IMR-90 (cell line): ENCODE results near the gene GRHL3. TPM values are rescaled to one million over a fixed set of nuclear protein-coding genes. Genes with fewer than 3 reads are reported as not detected.

Source experiments
- ATAC-seq: fragments of 200-7000 bp; cut with Tn5 transposase; 2 replicates; pipeline ENCODE4 v1.9.1; 2020; ENCODE audit warnings: low read depth, mild to moderate bottlenecking, moderate library complexity
- BruUV-seq: library from RNA; stranded (reverse); fragments of 400-500 nt; replicated peaks from 2 replicates; lab custom pipeline; 2021; lab: Mats Ljungman, UMichigan
- CTCF ChIA-PET: fragments of 300-600 bp; formaldehyde crosslinking; extraction: SDS; loops from one replicate; lab custom pipeline; 2021; ENCODE audit warnings: antibody characterized with exemption; lab: Yijun Ruan, JAX
- POLR2A ChIA-PET: fragments of 300-600 bp; sonication (Branson Sonifier 250); formaldehyde crosslinking; loops from one replicate; lab custom pipeline; 2022; ENCODE audit warnings: antibody characterized with exemption; ENCODE audit not compliant: unreplicated experiment; lab: Charles Lee
- DNase-seq: peaks from one replicate; pipeline ENCODE4 v3.0.0; 2013
- H2AFZ ChIP-seq: replicated peaks from 2 replicates; pipeline ENCODE3; 2013; ENCODE audit warnings: low read length, mild to moderate bottlenecking; ENCODE audit not compliant: poor library complexity
- H2AK5ac ChIP-seq: 2 replicates; pipeline ENCODE4 v1.6.1; 2013; ENCODE audit warnings: low read depth, low read length, inconsistent platforms
- H2AK9ac ChIP-seq: replicated peaks from 2 replicates; pipeline ENCODE3; 2013; ENCODE audit warnings: mild to moderate bottlenecking, low read depth, low read length, moderate library complexity; ENCODE audit not compliant: poor library complexity
- H2BK120ac ChIP-seq: 2 replicates; pipeline ENCODE4 v1.6.1; 2013; ENCODE audit warnings: low read depth, low read length, inconsistent platforms
- H2BK15ac ChIP-seq: 3 replicates; pipeline ENCODE4 v1.6.1; 2013; ENCODE audit warnings: low read depth, low read length, inconsistent platforms
- H2BK20ac ChIP-seq: 2 replicates; pipeline ENCODE4 v1.6.1; 2013; ENCODE audit warnings: low read depth, mild to moderate bottlenecking, inconsistent platforms, low read length, moderate library complexity
- H2BK5ac ChIP-seq: 2 replicates; pipeline ENCODE4 v1.6.1; 2013; ENCODE audit warnings: mild to moderate bottlenecking, low read depth, low read length, inconsistent platforms; ENCODE audit not compliant: poor library complexity, severe bottlenecking
- H3K14ac ChIP-seq: replicated peaks from 2 replicates; pipeline ENCODE4 v1.6.1; 2013; ENCODE audit warnings: low read depth, low read length, inconsistent platforms
- H3K18ac ChIP-seq: 2 replicates; pipeline ENCODE4 v1.6.1; 2013; ENCODE audit warnings: low read depth, low read length, control low read depth
- H3K23ac ChIP-seq: 2 replicates; pipeline ENCODE4 v1.6.1; 2013; ENCODE audit warnings: low read depth, low read length, inconsistent platforms
- H3K27ac ChIP-seq: 2 replicates; pipeline ENCODE4 v1.5.1; 2013; ENCODE audit warnings: mild to moderate bottlenecking, control low read depth, low read length; ENCODE audit not compliant: insufficient read depth
- H3K27me3 ChIP-seq: 2 replicates; pipeline ENCODE4 v1.6.1; 2013; ENCODE audit warnings: low read length; ENCODE audit not compliant: control insufficient read depth, insufficient read depth
- H3K36me3 ChIP-seq: 2 replicates; pipeline ENCODE4 v1.6.1; 2013; ENCODE audit warnings: low read length, mixed read lengths; ENCODE audit not compliant: control insufficient read depth, insufficient read depth
- H3K4ac ChIP-seq: 2 replicates; pipeline ENCODE4 v1.6.1; 2013; ENCODE audit warnings: low read depth, low read length, inconsistent platforms
- H3K4me1 ChIP-seq: 2 replicates; pipeline ENCODE4 v1.6.1; 2013; ENCODE audit warnings: low read length, mixed read lengths; ENCODE audit not compliant: control insufficient read depth, insufficient read depth
- H3K4me2 ChIP-seq: 2 replicates; pipeline ENCODE4 v1.6.1; 2013; ENCODE audit warnings: low read depth, mild to moderate bottlenecking, control low read depth, low read length, moderate library complexity
- H3K4me3 ChIP-seq: 2 replicates; pipeline ENCODE4 v1.5.1; 2013; ENCODE audit warnings: low read depth, mild to moderate bottlenecking, control low read depth, low read length, moderate library complexity; ENCODE audit not compliant: insufficient read depth
- H3K56ac ChIP-seq: 2 replicates; pipeline ENCODE4 v1.6.1; 2013; ENCODE audit warnings: low read length, inconsistent platforms; ENCODE audit not compliant: insufficient read depth; ENCODE audit errors: extremely low read depth
- H3K79me1 ChIP-seq, 2 experiments: 2 replicates each; pipeline ENCODE4 v1.6.1; 2013; ENCODE audit warnings: low read length in 2 of 2, inconsistent platforms in 1 of 2, low read depth in 1 of 2
- H3K9ac ChIP-seq: 2 replicates; pipeline ENCODE4 v1.6.1; 2013; ENCODE audit warnings: low read depth, low read length, control low read depth
- H3K9me1 ChIP-seq: 2 replicates; pipeline ENCODE4 v1.6.1; 2013; ENCODE audit warnings: low read length, inconsistent platforms; ENCODE audit not compliant: insufficient read depth
- H3K9me3 ChIP-seq: 2 replicates; pipeline ENCODE4 v1.6.1; 2013; ENCODE audit warnings: low read length; ENCODE audit not compliant: control insufficient read depth, insufficient read depth
- H4K20me1 ChIP-seq: 2 replicates; pipeline ENCODE4 v1.6.1; 2013; ENCODE audit warnings: low read length, inconsistent platforms; ENCODE audit not compliant: insufficient read depth
- H4K5ac ChIP-seq: 2 replicates; pipeline ENCODE4 v1.6.1; 2013; ENCODE audit warnings: mild to moderate bottlenecking, low read depth, low read length, control low read depth
- H4K8ac ChIP-seq, 2 experiments: 2 replicates each; pipeline ENCODE4 v1.6.1; 2013; ENCODE audit warnings: low read depth in 2 of 2, low read length in 2 of 2, control low read depth in 1 of 2, inconsistent platforms in 1 of 2
- H4K91ac ChIP-seq: 2 replicates; pipeline ENCODE4 v1.6.1; 2013; ENCODE audit warnings: low read depth, low read length, inconsistent platforms; ENCODE audit not compliant: insufficient read depth
- BHLHE40 ChIP-seq: fragments of 150-350 bp; IDR thresholded peaks from 2 replicates; pipeline ENCODE4 v1.6.1; 2016; ENCODE audit warnings: mild to moderate bottlenecking, low read depth, low read length
- CEBPB ChIP-seq: IDR thresholded peaks from 2 replicates; pipeline ENCODE4 v1.6.1; 2012; ENCODE audit warnings: low read depth, low read length, improper control_type of control experiment
- CHD1 ChIP-seq: IDR thresholded peaks from 2 replicates; pipeline ENCODE4 v1.6.1; 2012; ENCODE audit warnings: low read depth, low read length, improper control_type of control experiment
- CTCF ChIP-seq: conservative IDR thresholded peaks from 2 replicates; pipeline ENCODE4 v1.5.1; 2012; ENCODE audit warnings: mild to moderate bottlenecking, low read depth, low read length, improper control_type of control experiment
- ELK1 ChIP-seq: fragments of 150-350 bp; IDR thresholded peaks from 2 replicates; pipeline ENCODE4 v1.6.1; 2016; ENCODE audit warnings: low read depth, mild to moderate bottlenecking, low read length, moderate library complexity, borderline replicate concordance
- FOS ChIP-seq: fragments of 150-350 bp; IDR thresholded peaks from 2 replicates; pipeline ENCODE4 v1.6.1; 2016; ENCODE audit warnings: low read depth, low read length
- MAFK ChIP-seq: IDR thresholded peaks from 2 replicates; pipeline ENCODE4 v1.6.1; 2012; ENCODE audit warnings: low read depth, low read length, improper control_type of control experiment
- MAZ ChIP-seq: IDR thresholded peaks from 2 replicates; pipeline ENCODE4 v1.6.1; 2012; ENCODE audit warnings: low read depth, mild to moderate bottlenecking, low read length, improper control_type of control experiment, moderate library complexity, borderline replicate concordance
- MXI1 ChIP-seq: IDR thresholded peaks from 2 replicates; pipeline ENCODE4 v1.6.1; 2012; ENCODE audit warnings: low read depth, mild to moderate bottlenecking, low read length, moderate library complexity, borderline replicate concordance
- NFE2L2 ChIP-seq: fragments of 150-350 bp; IDR thresholded peaks from 2 replicates; pipeline ENCODE4 v1.6.1; 2016; ENCODE audit warnings: low read depth, mild to moderate bottlenecking, low read length
- POLR2A ChIP-seq: IDR thresholded peaks from 2 replicates; pipeline ENCODE4 v1.6.1; 2012; ENCODE audit warnings: mild to moderate bottlenecking, low read depth, low read length
- RAD21 ChIP-seq: IDR thresholded peaks from 2 replicates; pipeline ENCODE4 v1.6.1; 2012; ENCODE audit warnings: low read length, improper control_type of control experiment
- RCOR1 ChIP-seq: IDR thresholded peaks from 2 replicates; pipeline ENCODE4 v1.6.1; 2012; ENCODE audit warnings: mild to moderate bottlenecking, low read length, improper control_type of control experiment; ENCODE audit not compliant: insufficient replicate concordance
- RFX5 ChIP-seq: IDR thresholded peaks from 2 replicates; pipeline ENCODE4 v1.8.0; 2012; ENCODE audit warnings: low read depth, mild to moderate bottlenecking, low read length, moderate library complexity
- SMC3 ChIP-seq: fragments of 150-350 bp; IDR thresholded peaks from 2 replicates; pipeline ENCODE4 v1.6.1; 2016; ENCODE audit warnings: low read depth, mild to moderate bottlenecking, antibody characterized with exemption, low read length, moderate library complexity
- WGBS, 2 experiments: methylation state at CpG; one replicate each; pipeline versions ENCODE4 v1.1.5 to v1.1.7; 2013; ENCODE audit warnings: missing lambda C conversion rate in 2 of 2; ENCODE audit not compliant: insufficient read length in 1 of 2; ENCODE audit errors: extremely low coverage in 2 of 2; 5-methylcytosine and 5-hydroxymethylcytosine counted together
- dilution Hi-C: fragments of 300-500 bp; cut with HindIII; formaldehyde crosslinking; loops from one replicate; pipeline ENCODE4 v1.14.3; 2018; ENCODE audit warnings: low sequenced_read_pairs; ENCODE audit not compliant: unreplicated experiment
- in situ Hi-C: fragments of 300-500 bp; cut with MboI; formaldehyde crosslinking; loops from 3 replicates; pipeline ENCODE4 v1.14.3; 2019; ENCODE audit warnings: low sequenced_read_pairs, inconsistent platforms, mixed read lengths
- intact Hi-C: fragments of 100-400 bp; cut with micrococcal nuclease; formaldehyde crosslinking; loops from 2 replicates; pipeline ENCODE4 v1.10.0; 2022
- polyA plus RNA-seq, 3 experiments: library from polyadenylated mRNA; depleted of rRNA; stranded (reverse); fragments of >200 nt; gene quantifications; 2 replicates each; pipeline ENCODE4 v1.2.3, GENCODE V29; 2012; ENCODE audit warnings: low replicate concordance in 1 of 3
- total RNA-seq: library from RNA; depleted of rRNA; stranded (reverse); fragments of >200 nt; gene quantifications from 2 replicates; pipeline ENCODE4 v1.2.3, GENCODE V29; 2012
- TF ChIP-seq, protein P1 (sequence below): fragments of 150-350 bp; IDR thresholded peaks from 2 replicates; pipeline ENCODE4 v1.6.1; 2017; ENCODE audit warnings: mild to moderate bottlenecking, antibody characterized with exemption, low read length, low read depth

The GRHL3 gene
- total and polyA plus RNA-seq, 2 of the 4 experiments (the other 2 are of a cell fraction): not detected

DNA sequence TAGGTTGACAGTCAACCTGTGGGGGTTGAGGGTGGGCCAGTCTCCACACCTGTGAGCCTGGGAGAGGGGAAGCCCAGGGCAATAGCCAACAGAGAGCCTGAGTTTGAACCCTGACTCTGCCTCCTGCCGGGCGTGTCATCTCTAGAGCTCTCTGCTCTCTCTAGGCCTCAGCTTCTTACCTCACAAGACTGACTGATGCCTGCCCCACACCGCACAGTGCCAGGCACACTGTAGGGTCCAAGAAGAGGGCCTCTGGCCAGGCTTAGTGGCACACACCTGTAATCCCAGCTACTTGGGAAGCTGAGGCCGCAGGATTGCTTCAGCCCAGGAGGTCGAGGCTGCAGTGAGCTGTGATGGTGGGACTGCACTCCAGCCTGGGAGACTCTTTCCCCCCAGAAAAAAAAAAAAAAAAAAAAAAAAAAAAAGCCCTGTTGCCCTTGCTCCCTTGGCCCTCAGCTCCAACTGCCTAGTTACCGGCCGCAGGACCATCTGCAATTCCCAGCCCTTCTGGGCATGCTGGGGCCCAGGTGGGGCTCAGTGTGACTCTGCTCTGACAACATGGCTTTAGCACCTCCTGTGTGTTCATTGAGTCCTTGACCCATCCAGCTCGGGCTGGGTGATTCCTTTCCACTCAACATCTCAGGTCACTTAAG is 25.1 kb downstream of the GRHL3 start:
- no peak overlapping the region for H2AK5ac ChIP-seq
- H2BK120ac ChIP-seq: no peak overlapping the region
- POLR2A ChIA-PET: interaction anchor here (0.6 kb wide), 1 partner anchor 40 kb away, joined by 12 read pairs; no protein-coding TSS in a partner anchor
- no peak overlapping the region for H4K5ac ChIP-seq
- H2BK20ac ChIP-seq: no peak overlapping the region
- H3K9me3 ChIP-seq: no peaks in the 10 kb centered on the region
- no peak overlapping the region for H3K27ac ChIP-seq
- no peaks in the 10 kb centered on the region; the same call in 1 of the 2 replicates for H3K9me1 ChIP-seq
- H3K14ac ChIP-seq: no peak overlapping the region
- no peak overlapping the region for H2BK15ac ChIP-seq
- H3K27me3 ChIP-seq: peaks cover 28% of the 10 kb centered on the region
- H3K4ac ChIP-seq: no peak overlapping the region
- no peak overlapping the region for H4K8ac ChIP-seq
- no peaks in the 10 kb centered on the region for H3K79me1 ChIP-seq
- no peak overlapping the region for H3K9ac ChIP-seq
- H3K56ac ChIP-seq: no peak overlapping the region
- no peak overlapping the region for H4K91ac ChIP-seq
- no peak overlapping the region for H2BK5ac ChIP-seq
- H3K36me3 ChIP-seq: no peaks in the 10 kb centered on the region
- H3K23ac ChIP-seq: no peak overlapping the region
- H2AFZ ChIP-seq: no peak overlapping the region
- in situ Hi-C loops: no loop called here
- CTCF ChIA-PET: no interaction called here
- no peaks in the 10 kb centered on the region for H4K20me1 ChIP-seq
- dilution Hi-C loops: no loop called here
- TF ChIP-seq SMC3 (no peak), FOS (no peak), MAZ (no peak), NFE2L2 (no peak), RFX5 (no peak), POLR2A (no peak), CEBPB (no peak), CHD1 (no peak), BHLHE40 (no peak), ELK1 (no peak), MAFK (no peak), RCOR1 (no peak), RAD21 (no peak), MXI1 (no peak), CTCF (no peak)
- TF ChIP-seq, protein P1, sequence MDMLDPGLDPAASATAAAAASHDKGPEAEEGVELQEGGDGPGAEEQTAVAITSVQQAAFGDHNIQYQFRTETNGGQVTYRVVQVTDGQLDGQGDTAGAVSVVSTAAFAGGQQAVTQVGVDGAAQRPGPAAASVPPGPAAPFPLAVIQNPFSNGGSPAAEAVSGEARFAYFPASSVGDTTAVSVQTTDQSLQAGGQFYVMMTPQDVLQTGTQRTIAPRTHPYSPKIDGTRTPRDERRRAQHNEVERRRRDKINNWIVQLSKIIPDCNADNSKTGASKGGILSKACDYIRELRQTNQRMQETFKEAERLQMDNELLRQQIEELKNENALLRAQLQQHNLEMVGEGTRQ: no peak
- DNase-seq (no peak), ATAC-seq (no peak; the same call in 1 of the 2 replicates)
- BruUV-seq: no TSS peak
- H2AK9ac ChIP-seq: no peak overlapping the region
- intact Hi-C loops: no loop called here
- no peaks in the 10 kb centered on the region for H3K4me1 ChIP-seq
- WGBS, 2 experiments: no CpG with 5 or more reads among the region's 8 CpGs
- no peak overlapping the region for H3K18ac ChIP-seq
- no peak overlapping the region for H3K4me3 ChIP-seq
- no peak overlapping the region for H3K4me2 ChIP-seq
